ENCODE results near the gene KRTAP29-1.
A peak's percentile ranks its signal among the peaks of the same experiment; 100 is the strongest.

Gene KRTAP29-1

GRCh38 chr17:41328207-41328606, 25.6 kb upstream of the KRTAP29-1 start:
- DNase-seq (ENCODE audit: low read depth in 2 of 3, low spot score in 2 of 3), result no peak

- DNase-seq (ENCODE audit: low read depth in 2 of 3, low spot score in 2 of 3), result no peak
Observed at GRCh38 chr17:41327411-41328120, 24.9 kb upstream of the KRTAP29-1 start.

DNA sequence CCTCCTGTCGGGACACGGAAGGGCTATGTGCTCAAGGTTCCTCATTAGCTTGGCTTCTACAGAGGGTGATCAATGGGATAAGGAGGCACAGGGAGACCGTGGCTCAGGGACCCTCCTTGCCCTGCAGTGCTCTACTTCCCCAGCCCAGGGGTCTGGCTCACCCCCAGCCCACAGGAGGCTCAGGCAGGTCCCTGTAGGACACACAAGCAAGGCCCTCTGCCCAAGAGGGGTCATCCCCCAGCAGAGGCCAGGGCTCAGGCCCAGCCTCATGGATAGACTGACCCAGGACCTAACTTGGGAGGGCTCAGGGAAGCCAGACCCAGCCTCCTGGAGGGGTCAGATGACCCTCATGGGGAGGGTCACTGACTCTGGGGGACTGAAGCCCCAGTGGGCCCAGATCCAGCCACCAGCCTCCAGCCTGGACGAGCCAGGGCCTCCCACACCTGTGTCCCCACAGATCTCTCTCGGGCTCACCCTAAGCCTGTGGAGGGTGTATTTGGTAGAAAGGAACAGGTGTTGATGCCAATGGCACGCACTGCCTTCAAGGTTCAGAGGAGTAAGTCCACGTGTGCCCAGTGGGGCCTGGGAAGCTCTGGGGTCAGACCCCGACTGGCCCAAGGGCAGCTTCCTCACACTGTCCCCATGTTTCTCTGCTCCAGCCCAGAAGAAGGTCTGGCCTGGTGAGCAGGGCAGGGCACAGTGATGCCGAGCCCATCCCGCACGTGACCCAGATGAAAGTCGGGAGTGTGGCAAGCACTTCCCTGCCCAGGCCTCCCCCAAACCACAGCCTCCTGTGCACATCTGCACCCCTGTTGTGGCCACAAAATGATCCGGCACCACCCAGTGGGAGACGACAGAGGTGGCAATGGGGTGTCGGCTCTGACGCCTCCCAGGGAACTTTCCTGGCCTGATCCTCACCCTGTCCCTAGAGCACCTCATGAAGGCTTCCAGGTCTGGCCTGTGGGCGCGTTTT, 23.8 kb upstream of the KRTAP29-1 start:
- no peak for DNase-seq (ENCODE audit: low read depth in 2 of 3, low spot score in 2 of 3)

GRCh38 chr17:41325611-41326010, 23.0 kb upstream of the KRTAP29-1 start:
- DNase-seq (ENCODE audit: low read depth in 2 of 3, low spot score in 2 of 3), result no peak

DNA sequence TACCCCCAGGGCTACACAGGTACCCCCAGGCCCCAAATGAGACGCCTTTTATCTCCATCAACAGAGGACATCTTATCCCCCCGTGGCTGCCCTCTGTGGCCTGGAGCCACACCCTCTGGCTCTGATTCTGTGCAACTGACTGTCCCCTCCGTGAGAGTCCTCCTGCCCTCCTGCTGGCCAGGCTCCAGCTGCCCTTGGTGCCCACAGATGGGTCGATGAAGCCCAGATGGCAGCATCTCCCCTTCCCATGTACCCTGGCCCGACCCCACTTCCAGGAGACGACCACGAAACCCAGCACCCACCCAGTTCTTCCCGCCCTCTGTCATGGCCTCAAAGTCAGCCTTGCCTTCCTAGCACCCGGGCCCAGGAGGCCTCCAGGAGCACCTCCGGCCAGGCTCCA, 22.5 kb upstream of the KRTAP29-1 start:
- DNase-seq (ENCODE audit: low read depth in 2 of 3, low spot score in 2 of 3), result no peak

GRCh38 chr17:41324180-41325075, 21.8 kb upstream of the KRTAP29-1 start:
- DNase-seq (ENCODE audit: low read depth in 2 of 3, low spot score in 2 of 3), result no peak

GRCh38 chr17:41322903-41323895, 20.5 kb upstream of the KRTAP29-1 start:
- DNase-seq (ENCODE audit: low read depth in 2 of 3, low spot score in 2 of 3), result no peak

DNA sequence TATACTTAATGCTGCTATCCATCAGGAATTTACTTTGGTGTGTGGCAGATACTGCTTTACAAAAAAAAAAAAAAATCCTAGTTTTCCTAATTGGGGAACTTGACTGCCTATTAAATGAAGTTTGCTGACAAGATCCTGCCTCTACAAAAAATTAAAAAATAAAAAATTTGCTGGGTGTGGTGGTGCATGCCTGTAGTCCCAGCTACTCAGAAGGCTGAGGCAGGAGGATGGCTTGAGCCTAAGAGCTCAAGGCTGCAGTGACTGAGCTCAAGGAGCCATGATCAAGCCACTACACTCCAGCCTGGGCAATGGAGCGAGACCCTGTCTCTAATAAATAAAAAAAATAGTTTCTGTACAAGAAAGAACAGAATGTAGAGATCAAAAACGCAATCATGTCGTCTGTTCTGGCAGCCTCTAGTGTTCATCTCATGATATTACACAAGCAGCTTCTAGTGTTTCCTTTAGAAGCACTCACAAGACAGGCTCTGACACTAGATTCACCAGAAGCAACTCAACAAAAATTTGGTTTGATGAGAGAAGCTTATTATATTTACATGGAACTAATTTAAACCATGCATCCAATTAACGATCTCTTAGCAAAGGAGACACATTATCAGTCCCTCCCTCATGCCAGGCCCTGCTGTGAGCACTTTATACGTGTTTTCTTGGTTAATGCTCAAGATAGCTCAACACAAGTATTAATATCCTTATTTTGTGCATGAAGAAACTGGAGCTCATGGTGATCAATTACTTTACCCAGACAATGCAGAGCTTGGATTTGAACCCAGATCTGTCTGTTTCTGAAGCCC, 19.6 kb upstream of the KRTAP29-1 start:
- DNase-seq (ENCODE audit: low read depth in 2 of 3, low spot score in 2 of 3), result no peak

- DNase-seq (ENCODE audit: low read depth in 2 of 3, low spot score in 2 of 3), result no peak
Observed at GRCh38 chr17:41318231-41318630, 15.6 kb upstream of the KRTAP29-1 start.

- no peak for DNase-seq (ENCODE audit: low read depth in 2 of 3, low spot score in 2 of 3)
Observed at GRCh38 chr17:41315814-41316445, 13.3 kb upstream of the KRTAP29-1 start.

- DNase-seq (ENCODE audit: low read depth in 2 of 3, low spot score in 2 of 3), result no peak
Observed at GRCh38 chr17:41315204-41315794, 12.6 kb upstream of the KRTAP29-1 start, which contains the start of gene KRTAP17-1. Gene KRTAP17-1, minus strand, starts transcription at chr17:41315710. Its CDS starts 60 bp downstream, at chr17:41315650.

GRCh38 chr17:41311111-41311510, 8.5 kb upstream of the KRTAP29-1 start:
- DNase-seq (ENCODE audit: low read depth in 2 of 3, low spot score in 2 of 3), result no peak

GRCh38 chr17:41308918-41309359, 6.3 kb upstream of the KRTAP29-1 start, which contains the start of gene KRTAP16-1:
Gene KRTAP16-1, minus strand, starts transcription at chr17:41309309. Its CDS starts 56 bp downstream, at chr17:41309253.
- DNase-seq (ENCODE audit: low read depth in 2 of 3, low spot score in 2 of 3), result no peak

- peak; percentile 14 to 23 (median 22) for DNase-seq (ENCODE audit: low read depth in 2 of 3, low spot score in 2 of 3)
Observed at GRCh38 chr17:41308251-41308917, 5.7 kb upstream of the KRTAP29-1 start.

DNA sequence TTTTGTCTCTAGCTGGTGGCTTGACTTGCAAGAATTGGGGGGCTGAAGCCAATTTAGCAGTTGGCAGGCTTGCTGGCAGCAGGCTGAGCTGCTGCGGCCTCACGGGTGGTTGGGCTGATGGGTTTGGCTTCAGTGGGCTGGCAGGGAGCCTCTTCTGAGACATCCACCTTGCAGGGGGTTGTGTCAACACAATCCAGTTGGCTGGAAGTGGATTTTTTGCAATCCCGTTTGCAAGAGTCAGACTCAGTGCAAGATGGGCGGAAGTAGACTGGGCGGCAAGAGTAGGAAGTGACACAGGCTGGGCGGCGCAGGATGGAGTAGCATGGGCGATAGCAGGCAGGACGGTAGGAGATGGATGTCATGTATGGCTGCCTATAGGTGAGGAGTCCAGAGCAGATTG, 5.0 kb upstream of the KRTAP29-1 start:
- DNase-seq (ENCODE audit: low read depth in 2 of 3, low spot score in 2 of 3), result no peak

DNA sequence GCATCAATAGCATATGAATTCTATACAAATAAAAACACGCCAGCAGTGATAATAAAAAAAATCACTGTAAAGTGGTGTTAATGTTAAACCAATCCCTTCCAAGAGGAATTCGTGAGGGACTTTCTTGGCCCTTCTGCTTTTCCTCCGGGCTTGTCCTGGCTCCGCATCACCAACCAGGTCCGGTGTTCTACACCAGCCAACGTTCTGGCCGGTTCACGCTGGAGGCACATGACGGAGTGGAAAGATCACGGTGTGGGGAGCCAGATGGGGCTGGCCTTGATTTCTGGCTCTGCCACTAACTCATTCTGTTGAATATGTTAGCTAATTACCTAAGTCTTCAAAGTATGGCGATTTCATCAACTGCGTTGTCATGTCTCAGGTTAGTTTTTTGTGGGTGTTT, 1.4 kb upstream of the KRTAP29-1 start:
- no peak for DNase-seq (ENCODE audit: low read depth in 2 of 3, low spot score in 2 of 3)

DNA sequence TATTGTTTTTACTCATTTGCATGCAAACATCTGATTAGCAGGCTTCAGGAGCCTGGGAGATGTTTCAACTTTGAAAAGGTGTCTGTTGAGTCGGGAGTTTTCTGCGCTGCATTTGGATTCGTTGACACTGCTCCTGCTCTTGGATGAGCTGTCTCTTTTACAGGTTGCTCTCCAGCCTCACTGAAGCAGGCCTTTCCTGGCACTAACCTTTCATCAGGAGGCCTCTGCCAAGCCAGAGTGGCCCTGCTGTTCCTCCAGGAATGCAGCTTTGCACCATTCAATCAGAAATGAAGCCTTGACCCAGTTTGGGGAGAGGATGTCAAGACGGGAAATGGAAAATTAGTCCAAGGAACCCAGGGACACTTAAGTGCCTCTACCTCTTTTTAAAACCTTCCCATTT, 330 bp upstream of the KRTAP29-1 start:
- no peak for DNase-seq (ENCODE audit: low read depth in 2 of 3, low spot score in 2 of 3)
